Activated CD4-positive, alpha-beta T cell treated with anti-CD3 and anti-CD28 coated beads for 24 hours (primary cell): ENCODE measurements around the gene STEAP3.

Source experiments
- DNase-seq, 2 donors: peaks; one replicate each; pipeline ENCODE4 v3.0.0-alpha.2; 2020; ENCODE audit warnings: low read depth in 2 of 2

Gene STEAP3

GRCh38 chr2:119197529-119198239, 25.9 kb upstream of the STEAP3 start:
- DNase-seq: no peak

GRCh38 chr2:119198240-119198840, 25.3 kb upstream of the STEAP3 start:
- no peak for DNase-seq

GRCh38 chr2:119201815-119202214, 21.8 kb upstream of the STEAP3 start:
- DNase-seq: no peak

GRCh38 chr2:119202610-119203310, 20.9 kb upstream of the STEAP3 start:
- no peak for DNase-seq

- DNase-seq: no peak
Measured at GRCh38 chr2:119204525-119204924, 19.1 kb upstream of the STEAP3 start.

- no peak for DNase-seq
Measured at GRCh38 chr2:119205001-119205706, 18.5 kb upstream of the STEAP3 start.

- no peak for DNase-seq
Measured at GRCh38 chr2:119206201-119206600, 17.4 kb upstream of the STEAP3 start.

- DNase-seq: no peak
Measured at GRCh38 chr2:119207447-119207846, 16.2 kb upstream of the STEAP3 start.

GRCh38 chr2:119208791-119209203, 14.8 kb upstream of the STEAP3 start:
- DNase-seq: no peak

GRCh38 chr2:119212139-119212800, 11.4 kb upstream of the STEAP3 start:
- DNase-seq: no peak

- no peak for DNase-seq
Measured at GRCh38 chr2:119214453-119215037, 9.1 kb upstream of the STEAP3 start.

- DNase-seq: no peak
Measured at GRCh38 chr2:119216994-119217393, 6.6 kb upstream of the STEAP3 start.

GRCh38 chr2:119218478-119219064, 5.1 kb upstream of the STEAP3 start:
- no peak for DNase-seq

GRCh38 chr2:119219873-119220272, 3.8 kb upstream of the STEAP3 start:
- no peak for DNase-seq

- no peak for DNase-seq
Measured at GRCh38 chr2:119220720-119221301, 2.8 kb upstream of the STEAP3 start.

GRCh38 chr2:119221609-119222008, 2.0 kb upstream of the STEAP3 start:
- DNase-seq: no peak

- no peak for DNase-seq
Measured at GRCh38 chr2:119222213-119222612, 1.4 kb upstream of the STEAP3 start.

GRCh38 chr2:119222863-119223520, 642 bp upstream of the STEAP3 start:
- no peak for DNase-seq

GRCh38 chr2:119224391-119225104, 914 bp downstream of the STEAP3 start:
- no peak for DNase-seq
